Esophagus muscularis mucosa (tissue), 3 donors: ENCODE measurements around the gene DNASE1L2.

Experiments
- CTCF ChIP-seq, 3 experiments: fragments of 200-600 bp in 2 of 3; fragments of 450-650 bp in 1 of 3; sonication (generic) in 2 of 3; IDR thresholded peaks; one replicate each; pipeline ENCODE4 v1.5.1; 2017 to 2019; ENCODE audit warnings: antibody characterized with exemption in 3 of 3, mild to moderate bottlenecking in 2 of 3, moderate library complexity in 1 of 3
- POLR2A ChIP-seq: fragments of 450-650 bp; IDR thresholded peaks from one replicate; pipeline ENCODE4 v1.6.1; 2017; ENCODE audit warnings: antibody characterized with exemption, moderate library complexity, mild to moderate bottlenecking, low read depth
- POLR2AphosphoS5 ChIP-seq, 2 donors: sonication (generic); formaldehyde crosslinking; IDR thresholded peaks; one replicate each; pipeline ENCODE4 v1.6.1; 2017; ENCODE audit warnings: antibody characterized with exemption in 2 of 2

- no peak for TF ChIP-seq CTCF (IDR thresholded peaks at IDR 0.05)
- no peak for TF ChIP-seq POLR2A
- no peak for TF ChIP-seq POLR2AphosphoS5 (IDR thresholded peaks at IDR 0.05)
These were observed 9.3 kb upstream of the DNASE1L2 start for GRCh38 chr16:2226918-2227317.
